LNCAP (cell line): ENCODE results near the gene FHIT.

Experiments
- CTCF ChIP-seq: fragments of 450-650 bp; IDR thresholded peaks from 2 replicates; pipeline ENCODE4 v1.5.1; 2017; ENCODE audit warnings: mild to moderate bottlenecking

The FHIT gene

GRCh38 chr3:60440869-60441268 is 810.4 kb downstream of the FHIT start:
- TF ChIP-seq CTCF: no peak

GRCh38 chr3:60435941-60436650 is 815.2 kb downstream of the FHIT start:
- no peak for TF ChIP-seq CTCF

GRCh38 chr3:60434950-60435349 is 816.3 kb downstream of the FHIT start:
- TF ChIP-seq CTCF: no peak

GRCh38 chr3:60434323-60434722 is 816.9 kb downstream of the FHIT start:
- TF ChIP-seq CTCF: no peak

GRCh38 chr3:60431599-60431958 is 819.7 kb downstream of the FHIT start:
- no peak for TF ChIP-seq CTCF

GRCh38 chr3:60430205-60430604 is 821.0 kb downstream of the FHIT start:
- TF ChIP-seq CTCF: no peak

GRCh38 chr3:60427109-60427508 is 824.1 kb downstream of the FHIT start:
- TF ChIP-seq CTCF: no peak

GRCh38 chr3:60424942-60425341 is 826.3 kb downstream of the FHIT start:
- TF ChIP-seq CTCF: no peak
